Measurements from ENCODE around the gene SCGB3A1. TPM values are rescaled to one million over a fixed set of nuclear protein-coding genes. Genes with fewer than 3 reads are reported as not detected.
A peak's percentile ranks its signal among the peaks of the same experiment; 100 is the strongest.

Gene SCGB3A1
- total RNA-seq (1.8 TPM), polyA plus RNA-seq (ENCODE audit: insufficient read depth in 1 of 8, insufficient read length in 8 of 8, low replicate concordance in 1 of 8) (1 to 10 TPM in 6 of 8 donors, under 1 TPM in 2; 0.56 to 1.7 (median 1.1) TPM)
- long read RNA-seq, donor 1, result 0 reads
- long read RNA-seq, donor 2, result 0 reads
- long read RNA-seq, donor 3, partial matches to known transcripts, result 0 of 1 reads
- long read RNA-seq, donor 3, other reads (novel, unspliced or antisense), result 0 of 1 reads
- long read RNA-seq, donor 4, result 0 reads
- long read RNA-seq, donor 5, partial matches to known transcripts, result 0 of 2 reads
- long read RNA-seq, donor 5, other reads (novel, unspliced or antisense), result 0 of 2 reads
- long read RNA-seq, donor 6, partial matches to known transcripts, result 0 of 2 reads
- long read RNA-seq, donor 6, other reads (novel, unspliced or antisense), result 0 of 2 reads
- long read RNA-seq, donor 7, result 0 reads
- long read RNA-seq, donor 8, result 0 reads
- long read RNA-seq, donor 9, partial matches to known transcripts, result 0 of 3 reads
- long read RNA-seq, donor 9, other reads (novel, unspliced or antisense), result 0 of 3 reads
- long read RNA-seq, donor 10, partial matches to known transcripts, result 0 of 1 reads
- long read RNA-seq, donor 10, other reads (novel, unspliced or antisense), result 0 of 1 reads
- long read RNA-seq, donor 11, partial matches to known transcripts, result 0 of 3 reads
- long read RNA-seq, donor 11, other reads (novel, unspliced or antisense), result 0 of 3 reads

GRCh38 chr5:180591311-180591887 is at the start of gene SCGB3A1:
Gene SCGB3A1 (minus strand): TSS chr5:180591499. CDS start chr5:180591462, 37 bp downstream.
- H3K27me3 ChIP-seq (ENCODE audit: control insufficient read depth, insufficient read depth, low read length), result peaks cover 40% of the 10 kb centered on the region
- no peak within 1 kb of the TSS for H3K27ac ChIP-seq (ENCODE audit: low read length)
- WGBS (ENCODE audit: insufficient coverage), result 2% methylated on average over 60 of the region's 60 CpGs
- no peaks in the 10 kb centered on the region for H3K9me3 ChIP-seq (replicated peaks; ENCODE audit: control insufficient read depth, low read depth, low read length)
- peak within 1 kb of the TSS; percentile 44 for H3K4me3 ChIP-seq (ENCODE audit: low read length)
- H3K36me3 ChIP-seq (ENCODE audit: control insufficient read depth, insufficient read depth, low read length), result no peaks in the 10 kb centered on the region
- peak; percentile 27 for DNase-seq
- H3K4me1 ChIP-seq (ENCODE audit: control insufficient read depth, insufficient read depth, low read length), result peaks cover 13% of the 10 kb centered on the region

- WGBS (ENCODE audit: insufficient coverage), result 46% methylated on average over 2 of the region's 6 CpGs
- H3K27ac ChIP-seq (ENCODE audit: low read length), result no peak overlapping the region
Observed at GRCh38 chr5:180640611-180640860, 49.2 kb upstream of the SCGB3A1 start.

GRCh38 chr5:180639741-180640610 is 48.7 kb upstream of the SCGB3A1 start:
- 66% methylated on average over 27 of the region's 27 CpGs for WGBS (ENCODE audit: insufficient coverage)
- H3K4me3 ChIP-seq (ENCODE audit: low read length), result no peak overlapping the region
- H3K36me3 ChIP-seq (ENCODE audit: control insufficient read depth, insufficient read depth, low read length), result no peaks in the 10 kb centered on the region
- DNase-seq, result peak; percentile 6
- H3K9me3 ChIP-seq (replicated peaks; ENCODE audit: control insufficient read depth, low read depth, low read length), result no peaks in the 10 kb centered on the region
- no peak overlapping the region for H3K27ac ChIP-seq (ENCODE audit: low read length)
- peaks cover 12% of the 10 kb centered on the region for H3K27me3 ChIP-seq (ENCODE audit: control insufficient read depth, insufficient read depth, low read length)
- peaks cover 9% of the 10 kb centered on the region for H3K4me1 ChIP-seq (ENCODE audit: control insufficient read depth, insufficient read depth, low read length)

More at GRCh38 chr5:180640611-180640860, 49.2 kb upstream of the SCGB3A1 start:
- peaks cover 18% of the 10 kb centered on the region for H3K27me3 ChIP-seq (ENCODE audit: control insufficient read depth, insufficient read depth, low read length)
- H3K4me3 ChIP-seq (ENCODE audit: low read length), result no peak overlapping the region
- no peak for DNase-seq
- no peaks in the 10 kb centered on the region for H3K9me3 ChIP-seq (replicated peaks; ENCODE audit: control insufficient read depth, low read depth, low read length)
- peaks cover 12% of the 10 kb centered on the region for H3K4me1 ChIP-seq (ENCODE audit: control insufficient read depth, insufficient read depth, low read length)
- H3K36me3 ChIP-seq (ENCODE audit: control insufficient read depth, insufficient read depth, low read length), result no peaks in the 10 kb centered on the region

GRCh38 chr5:180639287-180639686 is 48.0 kb upstream of the SCGB3A1 start:
- 61% methylated on average over 3 of the region's 3 CpGs for WGBS (ENCODE audit: insufficient coverage)
- no peak overlapping the region for H3K4me3 ChIP-seq (ENCODE audit: low read length)
- H3K27me3 ChIP-seq (ENCODE audit: control insufficient read depth, insufficient read depth, low read length), result peaks cover 5% of the 10 kb centered on the region
- no peaks in the 10 kb centered on the region for H3K9me3 ChIP-seq (replicated peaks; ENCODE audit: control insufficient read depth, low read depth, low read length)
- H3K27ac ChIP-seq (ENCODE audit: low read length), result no peak overlapping the region
- DNase-seq, result no peak
- H3K36me3 ChIP-seq (ENCODE audit: control insufficient read depth, insufficient read depth, low read length), result no peaks in the 10 kb centered on the region
- H3K4me1 ChIP-seq (ENCODE audit: control insufficient read depth, insufficient read depth, low read length), result peaks cover 9% of the 10 kb centered on the region

GRCh38 chr5:180637962-180638680 is 46.8 kb upstream of the SCGB3A1 start:
- 47% methylated on average over 20 of the region's 20 CpGs for WGBS (ENCODE audit: insufficient coverage)
- Histone ChIP-seq H3K36me3 (ENCODE audit: control insufficient read depth, insufficient read depth, low read length) (no peaks in the 10 kb centered on the region), H3K4me1 (ENCODE audit: control insufficient read depth, insufficient read depth, low read length) (peaks cover 9% of the 10 kb centered on the region), H3K27ac (ENCODE audit: low read length) (no peak overlapping the region), H3K4me3 (ENCODE audit: low read length) (no peak overlapping the region), H3K9me3 (replicated peaks; ENCODE audit: control insufficient read depth, low read depth, low read length) (no peaks in the 10 kb centered on the region), H3K27me3 (ENCODE audit: control insufficient read depth, insufficient read depth, low read length) (no peaks in the 10 kb centered on the region)
- no peak for DNase-seq

- H3K9me3 ChIP-seq (replicated peaks; ENCODE audit: control insufficient read depth, low read depth, low read length), result no peaks in the 10 kb centered on the region
- WGBS (ENCODE audit: insufficient coverage), result 59% methylated on average over 16 of the region's 18 CpGs
- no peak for DNase-seq
Observed at GRCh38 chr5:180636403-180637075, 45.2 kb upstream of the SCGB3A1 start.

GRCh38 chr5:180636016-180636402 is 44.7 kb upstream of the SCGB3A1 start:
- DNase-seq, result no peak
- WGBS (ENCODE audit: insufficient coverage), result 90% methylated on average over 8 of the region's 8 CpGs
- Histone ChIP-seq H3K4me3 (ENCODE audit: low read length) (no peak overlapping the region), H3K9me3 (replicated peaks; ENCODE audit: control insufficient read depth, low read depth, low read length) (no peaks in the 10 kb centered on the region), H3K27ac (ENCODE audit: low read length) (no peak overlapping the region), H3K36me3 (ENCODE audit: control insufficient read depth, insufficient read depth, low read length) (no peaks in the 10 kb centered on the region), H3K4me1 (ENCODE audit: control insufficient read depth, insufficient read depth, low read length) (peaks cover 9% of the 10 kb centered on the region), H3K27me3 (ENCODE audit: control insufficient read depth, insufficient read depth, low read length) (no peaks in the 10 kb centered on the region)

More at GRCh38 chr5:180636403-180637075, 45.2 kb upstream of the SCGB3A1 start:
- Histone ChIP-seq H3K4me3 (ENCODE audit: low read length) (no peak overlapping the region), H3K27ac (ENCODE audit: low read length) (no peak overlapping the region), H3K27me3 (ENCODE audit: control insufficient read depth, insufficient read depth, low read length) (no peaks in the 10 kb centered on the region), H3K36me3 (ENCODE audit: control insufficient read depth, insufficient read depth, low read length) (no peaks in the 10 kb centered on the region), H3K4me1 (ENCODE audit: control insufficient read depth, insufficient read depth, low read length) (peaks cover 9% of the 10 kb centered on the region)

- 72% methylated on average over 12 of the region's 14 CpGs for whole genome bisulfite sequencing (ENCODE audit: insufficient coverage)
- H3K4me1 ChIP-seq (ENCODE audit: control insufficient read depth, insufficient read depth, low read length), result peaks cover 3% of the 10 kb centered on the region
- no peak overlapping the region for H3K4me3 ChIP-seq (ENCODE audit: low read length)
- H3K27ac ChIP-seq (ENCODE audit: low read length), result no peak overlapping the region
- H3K36me3 ChIP-seq (ENCODE audit: control insufficient read depth, insufficient read depth, low read length), result no peaks in the 10 kb centered on the region
- H3K9me3 ChIP-seq (replicated peaks; ENCODE audit: control insufficient read depth, low read depth, low read length), result no peaks in the 10 kb centered on the region
- no peaks in the 10 kb centered on the region for H3K27me3 ChIP-seq (ENCODE audit: control insufficient read depth, insufficient read depth, low read length)
- DNase-seq, result no peak
Observed at GRCh38 chr5:180633283-180634177, 42.2 kb upstream of the SCGB3A1 start.
